Measurements from ENCODE around the gene GFRA1.
"Not testable (repeated sequence)": the region's sequence is repeated elsewhere in the genome, so short reads cannot be mapped to it uniquely, and the experiment has no call there.

Gene GFRA1

GRCh38 chr10:116056445-116057293, 216.3 kb downstream of the GFRA1 start:
- no peak for DNase-seq

- no peak for DNase-seq
Measured at GRCh38 chr10:116055917-116056252, 217.1 kb downstream of the GFRA1 start.

DNA sequence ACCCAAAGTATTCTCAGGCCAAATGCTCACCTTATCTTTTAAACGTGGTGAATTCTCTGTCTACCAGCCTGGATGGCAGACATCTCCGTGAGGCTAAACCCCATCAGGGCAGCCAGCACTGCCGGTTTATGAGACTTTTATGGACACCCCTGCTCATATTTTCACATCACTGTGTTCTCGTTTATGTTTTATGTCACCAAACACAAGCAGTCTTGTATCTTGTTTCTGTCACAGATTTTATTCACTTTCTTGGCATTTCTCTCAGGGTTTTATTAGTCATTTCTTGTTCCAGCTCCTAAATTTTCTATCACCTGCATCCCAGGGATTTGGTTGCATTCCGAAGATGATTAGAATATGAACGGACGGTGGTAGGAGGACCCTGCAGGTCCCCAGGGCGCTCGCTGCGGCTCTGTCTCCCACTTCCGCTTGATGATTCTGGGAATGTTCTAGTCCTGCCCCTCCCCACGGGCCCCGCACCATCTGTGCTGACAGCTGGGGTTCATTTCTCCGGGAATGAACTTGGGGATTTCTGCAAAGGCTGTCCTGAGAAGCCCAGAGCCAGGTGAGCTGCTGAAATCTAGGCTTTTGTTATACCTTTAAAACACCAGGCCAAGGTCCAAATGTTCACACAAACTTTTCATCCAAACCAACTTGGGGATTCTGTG, 217.6 kb downstream of the GFRA1 start:
- DNase-seq = no peak

- no peak for DNase-seq
Measured at GRCh38 chr10:116053910-116054309, 219.1 kb downstream of the GFRA1 start.

DNA sequence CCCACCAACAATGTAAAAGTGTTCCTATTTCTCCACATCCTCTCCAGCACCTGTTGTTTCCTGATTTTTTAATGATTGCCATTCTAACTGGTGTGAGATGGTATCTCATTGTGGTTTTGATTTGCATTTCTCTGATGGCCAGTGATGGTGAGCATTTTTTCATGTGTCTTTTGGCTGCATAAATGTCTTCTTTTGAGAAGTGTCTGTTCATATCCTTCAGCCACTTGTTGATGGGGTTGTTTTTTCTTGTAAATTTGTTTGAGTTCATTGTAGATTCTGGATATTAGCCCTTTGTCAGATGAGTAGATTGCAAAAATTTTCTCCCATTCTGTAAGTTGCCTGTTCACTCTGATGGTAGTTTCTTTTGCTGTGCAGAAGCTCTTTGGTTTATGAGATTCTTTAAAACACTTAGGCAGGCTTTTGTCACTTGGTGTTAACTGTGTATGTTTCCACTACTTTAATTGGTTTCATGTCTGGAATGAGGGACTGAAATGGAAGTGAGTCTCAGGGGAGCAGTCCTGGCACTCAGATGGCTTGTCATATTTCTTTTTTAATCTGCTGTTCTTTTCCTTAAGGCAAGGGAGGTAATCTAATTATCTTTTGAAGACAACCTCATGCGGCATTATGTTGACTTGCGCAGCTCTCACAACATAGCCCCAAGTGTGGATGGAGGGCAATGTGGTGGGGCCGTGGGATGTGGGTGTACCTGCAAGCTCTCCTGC, 219.8 kb downstream of the GFRA1 start:
- DNase-seq = not testable (repeated sequence)

GRCh38 chr10:116052522-116052921, 220.5 kb downstream of the GFRA1 start:
- DNase-seq = not testable (repeated sequence)

GRCh38 chr10:116049974-116050304, 223.1 kb downstream of the GFRA1 start:
- DNase-seq = no peak

GRCh38 chr10:116049158-116049973, 223.6 kb downstream of the GFRA1 start:
- no peak for DNase-seq

GRCh38 chr10:116045366-116046356, 227.3 kb downstream of the GFRA1 start:
- DNase-seq = no peak

- DNase-seq = no peak
Measured at GRCh38 chr10:116044801-116045248, 228.2 kb downstream of the GFRA1 start.

DNA sequence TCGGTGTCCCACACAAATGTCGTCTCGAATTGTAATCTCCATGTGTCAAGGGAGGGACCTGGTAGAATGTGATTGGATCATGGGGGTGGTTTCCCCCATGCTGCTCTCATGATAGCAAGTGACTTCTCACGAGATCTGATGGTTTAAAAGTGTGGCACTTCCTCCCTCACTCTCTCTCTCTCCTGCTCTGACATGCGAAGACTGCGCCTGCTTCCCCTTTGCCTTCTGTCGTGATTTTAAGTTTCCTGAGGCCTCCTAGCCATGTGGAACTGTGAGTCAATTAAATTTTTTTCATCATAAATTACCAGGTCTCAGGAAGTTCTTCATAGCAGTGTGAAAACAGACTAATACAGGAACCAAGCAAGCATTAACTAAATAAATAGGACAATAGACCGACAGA, 229.1 kb downstream of the GFRA1 start:
- DNase-seq = no peak

- no peak for DNase-seq
Measured at GRCh38 chr10:116043304-116043703, 229.7 kb downstream of the GFRA1 start.

- no peak for DNase-seq
Measured at GRCh38 chr10:116041948-116042347, 231.1 kb downstream of the GFRA1 start.

- no peak for DNase-seq
Measured at GRCh38 chr10:116039612-116040011, 233.4 kb downstream of the GFRA1 start.

DNA sequence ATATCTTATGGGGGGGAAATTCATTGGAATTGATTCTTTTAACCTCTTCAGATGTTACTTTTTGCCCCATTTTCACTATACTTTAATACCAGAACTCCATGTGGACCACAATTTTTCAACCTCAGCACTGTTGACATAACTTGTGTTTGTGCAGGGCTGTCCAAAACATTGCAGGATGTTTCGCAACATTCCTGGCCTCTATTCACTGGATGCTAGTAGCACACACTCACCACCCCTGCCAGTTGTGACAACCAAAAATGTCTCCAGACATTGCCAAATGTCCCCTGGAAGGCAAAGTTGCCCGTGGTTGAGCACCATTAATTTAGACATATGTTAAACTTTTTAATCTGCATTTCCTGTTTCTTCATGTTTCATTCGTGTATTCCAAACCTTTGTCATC, 234.7 kb downstream of the GFRA1 start:
- DNase-seq = no peak

DNA sequence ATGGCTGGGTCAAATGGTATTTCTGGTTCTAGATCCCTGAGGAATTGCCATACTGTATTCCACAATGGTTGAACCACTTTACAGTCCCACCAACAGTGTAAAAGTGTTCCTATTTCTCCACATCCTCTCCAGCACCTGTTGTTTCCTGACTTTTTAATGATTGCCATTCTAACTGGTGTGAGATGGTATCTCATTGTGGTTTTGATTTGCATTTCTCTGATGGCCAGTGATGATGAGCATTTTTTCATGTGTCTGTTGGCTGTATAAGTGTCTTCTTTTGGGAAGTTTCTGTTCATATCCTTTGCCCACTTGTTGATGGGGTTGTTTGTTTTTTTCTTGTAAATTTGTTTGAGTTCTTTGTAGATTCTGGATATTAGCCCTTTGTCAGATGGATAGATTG, 237.6 kb downstream of the GFRA1 start:
- DNase-seq = not testable (repeated sequence)

DNA sequence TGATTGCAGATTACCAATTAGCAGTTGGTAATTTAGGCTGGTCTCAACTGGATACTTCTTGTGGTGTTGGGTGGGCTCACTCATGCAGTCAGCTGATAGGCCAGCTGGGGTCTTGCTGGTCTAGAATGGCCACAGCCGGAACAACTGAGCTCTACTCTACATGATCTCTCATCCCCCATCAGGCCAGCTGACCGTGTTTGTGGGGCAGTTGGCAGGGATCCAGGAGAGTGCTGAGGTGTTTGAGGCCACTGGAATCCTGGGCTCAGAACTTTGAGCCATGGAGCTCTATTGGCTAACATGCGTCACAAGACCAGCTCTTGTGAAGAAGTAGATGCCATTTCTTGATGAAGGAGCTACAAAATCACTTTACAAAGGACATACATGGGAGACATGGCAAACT, 242.4 kb downstream of the GFRA1 start:
- DNase-seq = no peak

- DNase-seq = no peak
Measured at GRCh38 chr10:116029826-116030225, 243.2 kb downstream of the GFRA1 start.

DNA sequence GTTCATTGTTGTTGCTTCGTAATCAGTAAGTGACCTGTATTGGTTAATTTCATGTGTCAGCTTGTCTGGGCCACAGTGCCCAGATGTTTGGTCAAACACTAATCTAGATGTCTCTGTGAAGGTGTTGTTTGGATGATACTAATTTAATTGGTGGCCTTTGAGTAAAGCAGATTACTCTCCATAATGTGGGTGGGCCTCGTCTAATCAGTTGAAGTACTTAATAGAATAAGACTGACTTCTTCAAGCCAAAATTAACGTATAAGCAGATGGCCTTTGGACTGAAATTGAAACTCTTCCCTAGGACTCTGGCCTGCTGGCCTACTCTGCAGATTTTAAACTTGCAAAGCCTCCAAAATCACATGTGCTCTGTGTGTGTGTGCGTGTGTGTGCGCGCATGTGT, 245.7 kb downstream of the GFRA1 start:
- DNase-seq = no peak

DNA sequence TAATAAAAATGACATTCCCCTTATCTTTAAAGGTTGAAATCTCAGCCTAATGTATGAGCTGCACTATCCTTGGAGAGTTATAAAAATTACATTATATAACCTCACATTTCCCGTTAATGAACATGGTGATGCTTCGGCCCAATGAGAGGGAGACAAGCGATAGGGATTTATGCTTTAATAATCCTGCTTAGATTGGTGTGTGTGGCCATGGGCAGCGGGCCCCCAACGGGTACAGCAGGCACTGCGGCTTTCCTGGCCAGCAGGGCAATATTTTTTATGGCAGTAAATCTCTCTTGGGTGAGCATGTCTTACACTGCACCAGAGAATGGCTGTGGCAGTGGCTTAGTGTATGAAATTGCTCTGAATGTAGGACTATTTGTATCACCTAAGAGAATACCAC, 246.3 kb downstream of the GFRA1 start:
- DNase-seq = no peak

- DNase-seq = no peak
Measured at GRCh38 chr10:116026315-116026714, 246.7 kb downstream of the GFRA1 start.
